ENCODE measurements around the gene MMD2.
A peak's percentile ranks its signal among the peaks of the same experiment; 100 is the strongest.

The MMD2 gene

DNA sequence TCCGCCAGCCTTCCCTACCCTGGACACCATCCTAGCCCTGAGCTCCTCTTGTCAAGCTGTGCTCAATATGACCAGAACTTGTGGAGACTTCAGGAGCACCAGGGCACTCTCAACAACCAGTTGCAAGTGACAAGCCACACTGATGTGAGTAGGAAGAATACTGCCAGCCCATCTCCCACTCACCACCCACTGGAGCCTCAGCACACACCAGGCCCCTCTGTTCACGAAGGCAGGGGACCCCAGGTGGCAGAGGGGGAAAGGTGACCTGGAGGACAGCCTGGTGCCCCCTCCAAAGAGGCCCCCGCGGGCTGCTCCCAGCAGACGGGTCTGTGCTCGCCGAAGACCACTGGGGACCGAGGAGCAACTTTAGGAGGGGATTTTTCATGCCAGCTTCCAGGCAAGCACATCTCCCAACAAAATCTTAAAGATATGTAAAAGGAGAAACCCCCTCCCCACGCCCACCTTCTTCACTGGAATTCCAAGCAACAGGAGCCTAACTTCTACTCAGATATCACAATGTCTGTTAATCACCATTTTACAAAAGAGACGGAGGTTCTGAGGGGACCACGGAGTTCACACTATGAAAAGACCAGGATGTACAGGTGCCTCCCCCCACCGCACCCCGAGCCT lies 1.0 kb downstream of the MMD2 start:
- TF ChIP-seq RARB (CRISPR knock-in tag; IDR thresholded peaks at IDR 0.05) = no peak
- TF ChIP-seq ZC3H10 (CRISPR knock-in tag; IDR thresholded peaks at IDR 0.05) = no peak
- ATAC-seq = peak; percentile 63

DNA sequence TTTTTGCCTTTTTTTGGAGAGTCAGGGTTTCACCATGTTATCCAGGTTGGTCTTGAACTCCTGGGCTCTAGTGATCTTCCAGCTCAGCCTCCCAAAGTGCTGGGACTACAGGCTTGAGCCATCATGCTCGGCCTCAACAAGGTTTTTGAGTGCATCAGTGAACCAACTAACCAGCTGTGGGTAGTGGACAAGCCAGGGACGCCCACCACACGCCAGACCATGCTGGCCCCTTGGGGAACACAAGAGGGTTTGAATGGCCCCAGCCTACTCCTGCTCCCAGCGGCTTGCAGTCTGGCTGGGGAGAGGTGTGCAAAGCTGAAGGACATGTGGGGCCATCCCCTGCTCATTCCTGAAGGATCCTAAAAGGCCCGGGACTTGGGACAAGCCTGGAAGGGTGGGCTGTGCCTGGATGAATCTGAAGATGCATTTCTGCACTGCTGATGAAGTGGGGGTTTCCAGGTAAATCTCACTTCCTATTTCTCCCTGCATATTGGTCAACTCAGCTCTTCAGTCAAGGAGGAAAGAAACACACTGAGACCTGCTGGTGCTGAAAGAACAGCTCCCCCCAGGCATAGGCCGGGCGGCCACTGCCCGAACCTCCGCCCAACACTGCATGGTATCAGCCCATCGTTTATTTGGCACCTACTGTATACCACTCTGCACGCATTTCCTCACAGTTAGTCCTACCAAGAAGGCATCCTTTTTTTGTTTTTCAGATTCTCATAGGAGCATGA lies 6.9 kb downstream of the MMD2 start:
- TF ChIP-seq, protein P1, sequence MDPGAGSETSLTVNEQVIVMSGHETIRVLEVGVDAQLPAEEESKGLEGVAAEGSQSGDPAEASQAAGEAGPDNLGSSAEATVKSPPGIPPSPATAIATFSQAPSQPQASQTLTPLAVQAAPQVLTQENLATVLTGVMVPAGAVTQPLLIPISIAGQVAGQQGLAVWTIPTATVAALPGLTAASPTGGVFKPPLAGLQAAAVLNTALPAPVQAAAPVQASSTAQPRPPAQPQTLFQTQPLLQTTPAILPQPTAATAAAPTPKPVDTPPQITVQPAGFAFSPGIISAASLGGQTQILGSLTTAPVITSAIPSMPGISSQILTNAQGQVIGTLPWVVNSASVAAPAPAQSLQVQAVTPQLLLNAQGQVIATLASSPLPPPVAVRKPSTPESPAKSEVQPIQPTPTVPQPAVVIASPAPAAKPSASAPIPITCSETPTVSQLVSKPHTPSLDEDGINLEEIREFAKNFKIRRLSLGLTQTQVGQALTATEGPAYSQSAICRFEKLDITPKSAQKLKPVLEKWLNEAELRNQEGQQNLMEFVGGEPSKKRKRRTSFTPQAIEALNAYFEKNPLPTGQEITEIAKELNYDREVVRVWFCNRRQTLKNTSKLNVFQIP (CRISPR knock-in tag; IDR thresholded peaks at IDR 0.05; ENCODE audit: borderline replicate concordance, low read depth) = no peak
- ATAC-seq = peak; percentile 55

DNA sequence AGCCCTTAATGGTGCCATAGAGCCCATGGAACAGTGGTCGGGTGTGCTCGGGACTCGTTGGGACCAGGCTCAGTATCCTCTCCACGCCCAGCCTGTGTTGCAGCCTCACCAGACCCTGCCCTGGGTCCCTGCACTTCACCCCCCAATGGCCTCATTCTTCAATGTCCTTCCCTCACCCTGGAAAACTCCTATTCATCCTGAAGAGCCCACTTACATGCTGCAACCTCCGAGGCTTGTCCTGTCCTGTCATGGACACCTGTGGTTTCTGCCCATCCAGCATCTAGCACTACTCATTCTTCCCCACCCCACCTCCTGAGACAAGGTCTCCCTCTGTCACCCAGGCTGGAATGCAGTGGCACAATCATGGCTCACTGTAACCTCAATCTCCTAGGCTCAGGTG lies 7.7 kb downstream of the MMD2 start:
- TF ChIP-seq ZFP3 (CRISPR knock-in tag; IDR thresholded peaks at IDR 0.05) (peak; percentile 81), PPARA (CRISPR knock-in tag; IDR thresholded peaks at IDR 0.05; ENCODE audit: borderline replicate concordance) (no peak)
- ATAC-seq = no peak

DNA sequence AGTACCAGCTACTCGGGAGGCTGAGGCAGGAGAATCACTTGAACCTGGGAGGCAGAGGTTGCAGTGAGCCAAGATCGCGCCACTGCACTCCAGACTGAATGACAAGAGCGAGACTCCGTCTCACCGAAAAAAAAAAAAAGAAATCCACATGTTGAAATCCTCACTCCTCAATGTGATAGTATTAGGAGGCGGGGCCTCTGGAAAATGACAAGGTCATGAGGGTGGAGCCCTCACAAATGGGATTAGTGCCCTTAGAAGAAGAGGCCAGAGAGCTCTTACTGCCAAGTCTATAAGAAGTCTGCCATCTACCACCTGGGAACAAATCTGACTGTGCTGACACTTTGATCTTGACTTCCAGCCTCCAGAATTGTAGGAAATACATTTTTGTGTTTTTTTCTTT lies 10.6 kb downstream of the MMD2 start:
- no peak for ATAC-seq
- TF ChIP-seq ZNF70 (CRISPR knock-in tag; IDR thresholded peaks at IDR 0.05) = no peak
- TF ChIP-seq, protein P2, sequence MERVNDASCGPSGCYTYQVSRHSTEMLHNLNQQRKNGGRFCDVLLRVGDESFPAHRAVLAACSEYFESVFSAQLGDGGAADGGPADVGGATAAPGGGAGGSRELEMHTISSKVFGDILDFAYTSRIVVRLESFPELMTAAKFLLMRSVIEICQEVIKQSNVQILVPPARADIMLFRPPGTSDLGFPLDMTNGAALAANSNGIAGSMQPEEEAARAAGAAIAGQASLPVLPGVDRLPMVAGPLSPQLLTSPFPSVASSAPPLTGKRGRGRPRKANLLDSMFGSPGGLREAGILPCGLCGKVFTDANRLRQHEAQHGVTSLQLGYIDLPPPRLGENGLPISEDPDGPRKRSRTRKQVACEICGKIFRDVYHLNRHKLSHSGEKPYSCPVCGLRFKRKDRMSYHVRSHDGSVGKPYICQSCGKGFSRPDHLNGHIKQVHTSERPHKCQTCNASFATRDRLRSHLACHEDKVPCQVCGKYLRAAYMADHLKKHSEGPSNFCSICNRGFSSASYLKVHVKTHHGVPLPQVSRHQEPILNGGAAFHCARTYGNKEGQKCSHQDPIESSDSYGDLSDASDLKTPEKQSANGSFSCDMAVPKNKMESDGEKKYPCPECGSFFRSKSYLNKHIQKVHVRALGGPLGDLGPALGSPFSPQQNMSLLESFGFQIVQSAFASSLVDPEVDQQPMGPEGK (CRISPR knock-in tag; IDR thresholded peaks at IDR 0.05; ENCODE audit: borderline replicate concordance) = no peak
- TF ChIP-seq BACH2 (CRISPR knock-in tag; IDR thresholded peaks at IDR 0.05; ENCODE audit: borderline replicate concordance) = no peak
- no peak for TF ChIP-seq ZFP3 (CRISPR knock-in tag; IDR thresholded peaks at IDR 0.05)
- TF ChIP-seq, protein P3, sequence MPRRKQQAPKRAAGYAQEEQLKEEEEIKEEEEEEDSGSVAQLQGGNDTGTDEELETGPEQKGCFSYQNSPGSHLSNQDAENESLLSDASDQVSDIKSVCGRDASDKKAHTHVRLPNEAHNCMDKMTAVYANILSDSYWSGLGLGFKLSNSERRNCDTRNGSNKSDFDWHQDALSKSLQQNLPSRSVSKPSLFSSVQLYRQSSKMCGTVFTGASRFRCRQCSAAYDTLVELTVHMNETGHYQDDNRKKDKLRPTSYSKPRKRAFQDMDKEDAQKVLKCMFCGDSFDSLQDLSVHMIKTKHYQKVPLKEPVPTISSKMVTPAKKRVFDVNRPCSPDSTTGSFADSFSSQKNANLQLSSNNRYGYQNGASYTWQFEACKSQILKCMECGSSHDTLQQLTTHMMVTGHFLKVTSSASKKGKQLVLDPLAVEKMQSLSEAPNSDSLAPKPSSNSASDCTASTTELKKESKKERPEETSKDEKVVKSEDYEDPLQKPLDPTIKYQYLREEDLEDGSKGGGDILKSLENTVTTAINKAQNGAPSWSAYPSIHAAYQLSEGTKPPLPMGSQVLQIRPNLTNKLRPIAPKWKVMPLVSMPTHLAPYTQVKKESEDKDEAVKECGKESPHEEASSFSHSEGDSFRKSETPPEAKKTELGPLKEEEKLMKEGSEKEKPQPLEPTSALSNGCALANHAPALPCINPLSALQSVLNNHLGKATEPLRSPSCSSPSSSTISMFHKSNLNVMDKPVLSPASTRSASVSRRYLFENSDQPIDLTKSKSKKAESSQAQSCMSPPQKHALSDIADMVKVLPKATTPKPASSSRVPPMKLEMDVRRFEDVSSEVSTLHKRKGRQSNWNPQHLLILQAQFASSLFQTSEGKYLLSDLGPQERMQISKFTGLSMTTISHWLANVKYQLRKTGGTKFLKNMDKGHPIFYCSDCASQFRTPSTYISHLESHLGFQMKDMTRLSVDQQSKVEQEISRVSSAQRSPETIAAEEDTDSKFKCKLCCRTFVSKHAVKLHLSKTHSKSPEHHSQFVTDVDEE (CRISPR knock-in tag; IDR thresholded peaks at IDR 0.05) = no peak
- no peak for TF ChIP-seq TOX (CRISPR knock-in tag; IDR thresholded peaks at IDR 0.05; ENCODE audit: borderline replicate concordance)
- no peak for TF ChIP-seq ESRRG (CRISPR knock-in tag; IDR thresholded peaks at IDR 0.05)
- TF ChIP-seq ZC3H10 (CRISPR knock-in tag; IDR thresholded peaks at IDR 0.05) = no peak
- TF ChIP-seq RARB (CRISPR knock-in tag; IDR thresholded peaks at IDR 0.05) = no peak
- TF ChIP-seq, protein P4, sequence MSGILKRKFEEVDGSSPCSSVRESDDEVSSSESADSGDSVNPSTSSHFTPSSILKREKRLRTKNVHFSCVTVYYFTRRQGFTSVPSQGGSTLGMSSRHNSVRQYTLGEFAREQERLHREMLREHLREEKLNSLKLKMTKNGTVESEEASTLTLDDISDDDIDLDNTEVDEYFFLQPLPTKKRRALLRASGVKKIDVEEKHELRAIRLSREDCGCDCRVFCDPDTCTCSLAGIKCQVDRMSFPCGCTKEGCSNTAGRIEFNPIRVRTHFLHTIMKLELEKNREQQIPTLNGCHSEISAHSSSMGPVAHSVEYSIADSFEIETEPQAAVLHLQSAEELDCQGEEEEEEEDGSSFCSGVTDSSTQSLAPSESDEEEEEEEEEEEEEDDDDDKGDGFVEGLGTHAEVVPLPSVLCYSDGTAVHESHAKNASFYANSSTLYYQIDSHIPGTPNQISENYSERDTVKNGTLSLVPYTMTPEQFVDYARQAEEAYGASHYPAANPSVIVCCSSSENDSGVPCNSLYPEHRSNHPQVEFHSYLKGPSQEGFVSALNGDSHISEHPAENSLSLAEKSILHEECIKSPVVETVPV (CRISPR knock-in tag; IDR thresholded peaks at IDR 0.05) = no peak
- TF ChIP-seq, protein P1 (CRISPR knock-in tag; IDR thresholded peaks at IDR 0.05; ENCODE audit: borderline replicate concordance, low read depth) = no peak
- TF ChIP-seq ISL1 (CRISPR knock-in tag; IDR thresholded peaks at IDR 0.05) = no peak
- TF ChIP-seq ARNTL (CRISPR knock-in tag; IDR thresholded peaks at IDR 0.05; ENCODE audit: borderline replicate concordance, low read depth) = no peak
- no peak for TF ChIP-seq SNAI2 (CRISPR knock-in tag; IDR thresholded peaks at IDR 0.05)
- TF ChIP-seq PPARA (CRISPR knock-in tag; IDR thresholded peaks at IDR 0.05; ENCODE audit: borderline replicate concordance) = no peak
- TF ChIP-seq ZNF565 (CRISPR knock-in tag; conservative IDR thresholded peaks at IDR 0.05; ENCODE audit: low read depth) = no peak
- TF ChIP-seq TCF4 (CRISPR knock-in tag; IDR thresholded peaks at IDR 0.05; ENCODE audit: borderline replicate concordance) = no peak
- TF ChIP-seq, protein P5, sequence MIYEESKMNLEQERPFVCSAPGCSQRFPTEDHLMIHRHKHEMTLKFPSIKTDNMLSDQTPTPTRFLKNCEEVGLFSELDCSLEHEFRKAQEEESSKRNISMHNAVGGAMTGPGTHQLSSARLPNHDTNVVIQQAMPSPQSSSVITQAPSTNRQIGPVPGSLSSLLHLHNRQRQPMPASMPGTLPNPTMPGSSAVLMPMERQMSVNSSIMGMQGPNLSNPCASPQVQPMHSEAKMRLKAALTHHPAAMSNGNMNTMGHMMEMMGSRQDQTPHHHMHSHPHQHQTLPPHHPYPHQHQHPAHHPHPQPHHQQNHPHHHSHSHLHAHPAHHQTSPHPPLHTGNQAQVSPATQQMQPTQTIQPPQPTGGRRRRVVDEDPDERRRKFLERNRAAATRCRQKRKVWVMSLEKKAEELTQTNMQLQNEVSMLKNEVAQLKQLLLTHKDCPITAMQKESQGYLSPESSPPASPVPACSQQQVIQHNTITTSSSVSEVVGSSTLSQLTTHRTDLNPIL (CRISPR knock-in tag; IDR thresholded peaks at IDR 0.05; ENCODE audit: low read depth) = no peak
- no peak for TF ChIP-seq CSDC2 (CRISPR knock-in tag; IDR thresholded peaks at IDR 0.05)
- TF ChIP-seq OSR1 (CRISPR knock-in tag; IDR thresholded peaks at IDR 0.05) = no peak

All from SK-N-SH treated with all-trans-retinoic acid at 6 μM for 48 hours (cell line).